ENCODE measurements around the gene HMGXB3. TPM values are rescaled to one million over a fixed set of nuclear protein-coding genes. Genes with fewer than 3 reads are reported as not detected.
"Not testable (repeated sequence)": the region's sequence is repeated elsewhere in the genome, so short reads cannot be mapped to it uniquely, and the experiment has no call there.

Gene HMGXB3
- polyA plus RNA-seq, 1 donor from 2014 or later = 66.6 TPM

DNA sequence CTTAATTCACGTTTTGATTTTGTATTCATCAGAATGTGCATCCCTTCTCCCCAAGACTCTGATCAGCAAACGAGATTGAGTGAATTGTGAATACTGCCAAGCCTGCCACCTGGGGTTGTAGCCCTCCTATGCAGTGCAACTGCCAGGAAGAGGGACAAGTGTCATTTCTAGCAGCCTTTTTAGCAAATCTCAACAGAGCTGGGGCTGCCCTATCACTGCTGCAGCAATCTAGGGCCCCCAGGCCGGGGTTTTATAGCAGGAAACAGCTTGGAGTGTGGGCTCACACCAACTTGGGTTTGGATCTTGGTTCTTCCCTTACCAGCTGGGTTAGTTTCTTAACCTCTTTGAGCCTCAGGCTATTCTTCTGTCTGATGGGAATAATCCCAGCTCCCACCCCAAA, 81.8 kb downstream of the HMGXB3 start:
- TF ChIP-seq EZH2 (IDR thresholded peaks at IDR 0.05; ENCODE audit: borderline replicate concordance, insufficient read depth, low read length, poor library complexity, severe bottlenecking) (no peak), POLR2AphosphoS5 (IDR thresholded peaks at IDR 0.05) (no peak), TAF1 (IDR thresholded peaks at IDR 0.05; ENCODE audit: low read depth) (no peak), RAD21 (conservative IDR thresholded peaks at IDR 0.05) (no peak), MXI1 (conservative IDR thresholded peaks at IDR 0.05; ENCODE audit: poor library complexity, severe bottlenecking) (no peak), SMC3 (conservative IDR thresholded peaks at IDR 0.05; ENCODE audit: poor library complexity) (no peak), EP300 (conservative IDR thresholded peaks at IDR 0.05; ENCODE audit: poor library complexity, severe bottlenecking) (no peak)
- TF ChIP-seq, protein P1, sequence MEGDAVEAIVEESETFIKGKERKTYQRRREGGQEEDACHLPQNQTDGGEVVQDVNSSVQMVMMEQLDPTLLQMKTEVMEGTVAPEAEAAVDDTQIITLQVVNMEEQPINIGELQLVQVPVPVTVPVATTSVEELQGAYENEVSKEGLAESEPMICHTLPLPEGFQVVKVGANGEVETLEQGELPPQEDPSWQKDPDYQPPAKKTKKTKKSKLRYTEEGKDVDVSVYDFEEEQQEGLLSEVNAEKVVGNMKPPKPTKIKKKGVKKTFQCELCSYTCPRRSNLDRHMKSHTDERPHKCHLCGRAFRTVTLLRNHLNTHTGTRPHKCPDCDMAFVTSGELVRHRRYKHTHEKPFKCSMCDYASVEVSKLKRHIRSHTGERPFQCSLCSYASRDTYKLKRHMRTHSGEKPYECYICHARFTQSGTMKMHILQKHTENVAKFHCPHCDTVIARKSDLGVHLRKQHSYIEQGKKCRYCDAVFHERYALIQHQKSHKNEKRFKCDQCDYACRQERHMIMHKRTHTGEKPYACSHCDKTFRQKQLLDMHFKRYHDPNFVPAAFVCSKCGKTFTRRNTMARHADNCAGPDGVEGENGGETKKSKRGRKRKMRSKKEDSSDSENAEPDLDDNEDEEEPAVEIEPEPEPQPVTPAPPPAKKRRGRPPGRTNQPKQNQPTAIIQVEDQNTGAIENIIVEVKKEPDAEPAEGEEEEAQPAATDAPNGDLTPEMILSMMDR (IDR thresholded peaks at IDR 0.05; ENCODE audit: poor library complexity, severe bottlenecking) = no peak
- TF ChIP-seq, protein P2, sequence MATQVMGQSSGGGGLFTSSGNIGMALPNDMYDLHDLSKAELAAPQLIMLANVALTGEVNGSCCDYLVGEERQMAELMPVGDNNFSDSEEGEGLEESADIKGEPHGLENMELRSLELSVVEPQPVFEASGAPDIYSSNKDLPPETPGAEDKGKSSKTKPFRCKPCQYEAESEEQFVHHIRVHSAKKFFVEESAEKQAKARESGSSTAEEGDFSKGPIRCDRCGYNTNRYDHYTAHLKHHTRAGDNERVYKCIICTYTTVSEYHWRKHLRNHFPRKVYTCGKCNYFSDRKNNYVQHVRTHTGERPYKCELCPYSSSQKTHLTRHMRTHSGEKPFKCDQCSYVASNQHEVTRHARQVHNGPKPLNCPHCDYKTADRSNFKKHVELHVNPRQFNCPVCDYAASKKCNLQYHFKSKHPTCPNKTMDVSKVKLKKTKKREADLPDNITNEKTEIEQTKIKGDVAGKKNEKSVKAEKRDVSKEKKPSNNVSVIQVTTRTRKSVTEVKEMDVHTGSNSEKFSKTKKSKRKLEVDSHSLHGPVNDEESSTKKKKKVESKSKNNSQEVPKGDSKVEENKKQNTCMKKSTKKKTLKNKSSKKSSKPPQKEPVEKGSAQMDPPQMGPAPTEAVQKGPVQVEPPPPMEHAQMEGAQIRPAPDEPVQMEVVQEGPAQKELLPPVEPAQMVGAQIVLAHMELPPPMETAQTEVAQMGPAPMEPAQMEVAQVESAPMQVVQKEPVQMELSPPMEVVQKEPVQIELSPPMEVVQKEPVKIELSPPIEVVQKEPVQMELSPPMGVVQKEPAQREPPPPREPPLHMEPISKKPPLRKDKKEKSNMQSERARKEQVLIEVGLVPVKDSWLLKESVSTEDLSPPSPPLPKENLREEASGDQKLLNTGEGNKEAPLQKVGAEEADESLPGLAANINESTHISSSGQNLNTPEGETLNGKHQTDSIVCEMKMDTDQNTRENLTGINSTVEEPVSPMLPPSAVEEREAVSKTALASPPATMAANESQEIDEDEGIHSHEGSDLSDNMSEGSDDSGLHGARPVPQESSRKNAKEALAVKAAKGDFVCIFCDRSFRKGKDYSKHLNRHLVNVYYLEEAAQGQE (IDR thresholded peaks at IDR 0.05; ENCODE audit: borderline replicate concordance) = no peak
- no peak overlapping the region for H3K4me3 ChIP-seq (ENCODE audit: low read length)
- no peak overlapping the region for H3K4me2 ChIP-seq (ENCODE audit: low read length)
- H4K20me1 ChIP-seq (ENCODE audit: insufficient read depth) = no peaks in the 10 kb centered on the region
- H3F3A ChIP-seq (ENCODE audit: insufficient read depth, low read length, poor library complexity, severe bottlenecking) = no peaks in the 10 kb centered on the region
- H3K9me3 ChIP-seq (ENCODE audit: low read length) = no peaks in the 10 kb centered on the region
- H3K9me2 ChIP-seq (ENCODE audit: insufficient read depth, low read length) = no peaks in the 10 kb centered on the region
- no peak overlapping the region for H3K9ac ChIP-seq (ENCODE audit: low read length)
- no peak overlapping the region for H3K27ac ChIP-seq (ENCODE audit: low read length)
- no peaks in the 10 kb centered on the region for H3K79me2 ChIP-seq (replicated peaks; ENCODE audit: insufficient read depth, low read length)
- H2AFZ ChIP-seq (ENCODE audit: low read depth, low read length) = no peak overlapping the region
- H3K27me3 ChIP-seq (ENCODE audit: insufficient read depth, low read depth, low read length) = no peaks in the 10 kb centered on the region
- no peaks in the 10 kb centered on the region for H3K36me3 ChIP-seq (ENCODE audit: insufficient read depth, low read length)

DNA sequence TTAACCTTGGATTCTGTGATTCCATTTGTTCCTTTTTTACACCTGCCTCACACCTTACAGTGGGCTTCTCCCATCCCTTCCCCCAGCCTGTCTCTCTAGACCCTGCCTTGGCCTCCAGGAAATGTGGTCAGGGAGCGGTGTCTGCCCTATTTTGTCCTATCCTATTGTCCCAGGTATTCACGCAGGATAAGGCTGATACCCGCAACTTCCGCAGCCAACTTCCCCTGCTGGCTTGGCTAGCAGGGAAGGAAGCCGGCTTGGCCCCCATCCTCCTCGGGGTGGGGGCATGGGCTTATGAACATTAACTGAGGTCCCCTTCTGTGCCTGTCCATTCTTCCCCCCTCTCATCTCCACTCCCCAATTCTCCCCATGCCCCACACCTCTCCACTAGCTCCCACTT, 82.3 kb downstream of the HMGXB3 start:
- Histone ChIP-seq H2AFZ (ENCODE audit: low read depth, low read length) (no peak overlapping the region), H4K20me1 (ENCODE audit: insufficient read depth) (no peaks in the 10 kb centered on the region), H3K79me2 (replicated peaks; ENCODE audit: insufficient read depth, low read length) (no peaks in the 10 kb centered on the region), H3K4me3 (ENCODE audit: low read length) (no peak overlapping the region), H3K9me2 (ENCODE audit: insufficient read depth, low read length) (no peaks in the 10 kb centered on the region), H3K27me3 (ENCODE audit: insufficient read depth, low read depth, low read length) (no peaks in the 10 kb centered on the region), H3K9ac (ENCODE audit: low read length) (no peak overlapping the region), H3K36me3 (ENCODE audit: insufficient read depth, low read length) (no peaks in the 10 kb centered on the region), H3K4me2 (ENCODE audit: low read length) (no peak overlapping the region), H3K27ac (ENCODE audit: low read length) (no peak overlapping the region), H3F3A (ENCODE audit: insufficient read depth, low read length, poor library complexity, severe bottlenecking) (no peaks in the 10 kb centered on the region), H3K9me3 (ENCODE audit: low read length) (no peaks in the 10 kb centered on the region)
- TF ChIP-seq SMC3 (conservative IDR thresholded peaks at IDR 0.05; ENCODE audit: poor library complexity) = no peak
- TF ChIP-seq EZH2 (IDR thresholded peaks at IDR 0.05; ENCODE audit: borderline replicate concordance, insufficient read depth, low read length, poor library complexity, severe bottlenecking) = no peak
- no peak for TF ChIP-seq RAD21 (conservative IDR thresholded peaks at IDR 0.05)
- TF ChIP-seq, protein P2 (IDR thresholded peaks at IDR 0.05; ENCODE audit: borderline replicate concordance) = no peak
- TF ChIP-seq, protein P1 (IDR thresholded peaks at IDR 0.05; ENCODE audit: poor library complexity, severe bottlenecking) = no peak
- TF ChIP-seq POLR2AphosphoS5 (IDR thresholded peaks at IDR 0.05) = no peak
- no peak for TF ChIP-seq TAF1 (IDR thresholded peaks at IDR 0.05; ENCODE audit: low read depth)
- no peak for TF ChIP-seq EP300 (conservative IDR thresholded peaks at IDR 0.05; ENCODE audit: poor library complexity, severe bottlenecking)
- no peak for TF ChIP-seq MXI1 (conservative IDR thresholded peaks at IDR 0.05; ENCODE audit: poor library complexity, severe bottlenecking)

DNA sequence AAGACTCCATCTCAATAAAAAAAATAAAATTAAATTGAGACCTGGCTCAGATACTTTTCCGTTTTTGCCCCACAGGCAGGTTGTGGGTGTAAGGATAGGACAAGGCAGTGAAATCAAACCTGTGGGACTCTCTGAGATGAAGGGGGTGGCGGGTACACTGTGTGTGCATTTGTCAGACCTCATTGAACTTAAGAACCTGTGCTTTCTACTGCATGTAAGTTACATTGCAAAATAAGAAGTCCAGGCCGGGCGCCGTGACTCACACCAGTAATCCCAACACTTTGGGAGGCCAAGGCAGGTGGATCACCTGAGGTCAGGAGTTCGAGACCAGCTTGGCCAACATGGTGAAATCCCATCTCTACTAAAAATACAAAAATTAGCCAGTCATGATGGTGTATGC, 84.2 kb downstream of the HMGXB3 start:
- not testable (repeated sequence) for H3K9me2 ChIP-seq (ENCODE audit: insufficient read depth, low read length); H3F3A ChIP-seq (ENCODE audit: insufficient read depth, low read length, poor library complexity, severe bottlenecking); H2AFZ ChIP-seq (ENCODE audit: low read depth, low read length); H3K36me3 ChIP-seq (ENCODE audit: insufficient read depth, low read length); H3K27me3 ChIP-seq (ENCODE audit: insufficient read depth, low read depth, low read length); H3K27ac ChIP-seq (ENCODE audit: low read length); H3K4me2 ChIP-seq (ENCODE audit: low read length); H3K79me2 ChIP-seq (replicated peaks; ENCODE audit: insufficient read depth, low read length); H3K9ac ChIP-seq (ENCODE audit: low read length); H3K9me3 ChIP-seq (ENCODE audit: low read length); H3K4me3 ChIP-seq (ENCODE audit: low read length); H4K20me1 ChIP-seq (ENCODE audit: insufficient read depth)
